Stimulated activated CD8-positive, alpha-beta memory T cell treated with anti-CD3 and anti-CD28 coated beads, Interleukin-15, amount 100 ng/mL, for 24 hours (primary cell): ENCODE results near the gene LSM10.

ENCODE experiments used
- DNase-seq: peaks from one replicate; pipeline ENCODE4 v3.0.0-alpha.2; 2020; ENCODE audit warnings: low read depth

The LSM10 gene

DNA sequence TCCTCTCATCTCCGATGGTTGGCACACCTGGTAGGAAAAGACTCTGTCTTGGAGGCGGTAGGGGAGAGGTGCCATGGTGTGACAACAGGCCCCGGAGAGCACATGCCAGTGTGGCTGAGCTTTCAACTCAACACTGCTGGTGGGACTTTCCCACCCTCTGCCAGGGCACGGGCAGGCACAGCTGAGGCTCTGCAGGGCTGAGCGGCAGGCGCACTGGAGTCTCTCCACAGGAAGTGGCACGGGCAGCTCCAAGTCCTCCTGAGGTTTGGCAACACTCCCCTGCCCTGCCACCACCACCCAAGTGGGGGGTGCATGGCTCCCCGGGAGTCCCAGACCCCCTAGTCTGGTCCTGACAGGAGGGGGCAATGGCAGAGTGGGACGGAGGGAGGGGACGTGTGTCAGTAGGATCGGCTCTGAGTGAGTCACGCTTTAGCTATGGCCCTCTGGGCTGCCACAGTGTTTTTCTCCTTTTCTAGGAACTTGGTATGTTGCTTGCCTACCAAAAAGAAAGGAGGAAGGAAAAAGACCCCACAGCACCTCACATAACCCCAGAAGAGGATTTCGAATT is 47.0 kb downstream of the LSM10 start:
- DNase-seq = no peak

- DNase-seq = no peak
Measured at GRCh38 chr1:36349839-36350238, 47.9 kb downstream of the LSM10 start.

- no peak for DNase-seq
Measured at GRCh38 chr1:36349241-36349671, 48.5 kb downstream of the LSM10 start.

GRCh38 chr1:36346741-36347370 is 50.9 kb downstream of the LSM10 start:
- no peak for DNase-seq

DNA sequence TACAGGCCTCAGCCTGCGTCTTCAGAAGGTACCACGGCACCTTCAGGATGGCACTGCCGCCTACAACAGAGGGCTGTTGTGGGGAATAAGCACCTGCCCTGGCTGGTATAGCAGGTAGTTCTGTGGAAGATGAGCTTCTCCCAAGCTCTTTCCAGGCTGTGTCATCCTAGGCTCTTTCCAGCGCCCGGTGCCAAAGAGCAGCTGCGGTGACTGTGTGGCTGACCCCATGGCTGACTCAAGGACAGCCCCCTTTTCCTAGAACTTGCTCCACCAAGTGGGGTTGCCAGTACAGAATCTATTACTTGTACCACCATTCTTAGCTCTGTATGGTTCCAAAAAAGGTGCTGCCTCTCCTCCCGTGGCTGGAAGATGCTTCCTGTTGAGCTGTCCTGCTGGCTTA is 52.4 kb downstream of the LSM10 start:
- DNase-seq = no peak

- DNase-seq = no peak
Measured at GRCh38 chr1:36344395-36344680, 53.4 kb downstream of the LSM10 start.

DNA sequence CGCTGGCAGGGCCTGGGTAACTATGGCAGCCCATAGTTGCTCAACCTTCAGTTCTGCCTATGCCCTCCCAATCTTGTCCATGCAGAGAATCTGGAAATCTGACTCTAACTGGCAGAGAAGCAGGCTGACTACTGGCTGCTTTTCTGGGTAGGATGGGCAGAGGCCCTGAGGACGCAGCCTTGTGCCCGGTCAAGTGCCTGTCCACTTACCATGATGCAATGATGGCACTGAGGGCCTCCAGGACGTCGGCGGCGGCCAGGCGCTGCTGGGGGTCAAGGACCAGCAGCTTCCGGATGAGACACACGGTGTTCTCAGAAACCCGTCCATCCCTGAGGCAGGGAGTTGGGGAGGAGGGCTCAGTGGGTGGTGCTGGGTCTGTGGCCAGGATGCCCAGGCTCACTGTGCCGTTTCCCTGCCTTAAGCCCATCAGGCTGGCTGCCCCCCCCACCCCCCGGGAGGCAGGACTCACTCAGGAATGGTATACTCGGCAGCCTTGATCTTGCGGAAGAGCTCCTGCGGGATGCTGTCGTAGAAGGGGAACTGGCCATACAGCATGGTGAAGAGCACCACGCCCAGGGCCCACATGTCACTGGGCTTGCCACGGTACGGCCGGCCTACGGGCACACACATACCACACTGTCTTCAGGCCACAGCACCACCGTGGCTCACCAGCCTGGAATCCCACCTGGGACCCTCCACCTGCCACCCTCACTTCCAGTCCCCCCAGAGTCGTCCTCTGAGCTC is 53.9 kb downstream of the LSM10 start:
- no peak for DNase-seq
